ENCODE results near the gene EFNA1.

DNA sequence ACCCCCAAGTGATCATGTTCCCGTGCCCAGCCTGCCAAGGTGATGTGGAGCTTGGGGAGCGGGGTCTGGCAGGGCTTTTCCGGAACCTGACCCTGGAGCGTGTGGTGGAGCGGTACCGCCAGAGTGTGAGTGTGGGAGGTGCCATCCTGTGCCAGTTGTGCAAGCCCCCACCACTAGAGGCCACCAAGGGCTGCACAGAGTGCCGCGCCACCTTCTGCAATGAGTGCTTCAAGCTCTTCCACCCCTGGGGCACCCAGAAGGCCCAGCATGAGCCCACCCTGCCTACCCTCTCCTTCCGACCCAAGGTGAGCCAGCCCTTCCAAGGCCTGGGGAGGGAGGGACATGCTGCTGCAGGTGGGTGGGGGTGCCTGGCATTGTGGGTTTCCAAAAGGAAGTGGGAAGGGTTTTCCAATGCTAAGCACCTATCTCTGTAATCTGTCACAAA lies 48.3 kb downstream of the EFNA1 start:
- TF ChIP-seq ESRRA (CRISPR knock-in tag; IDR thresholded peaks at IDR 0.05; ENCODE audit: borderline replicate concordance) = no peak
- TF ChIP-seq, protein P1, sequence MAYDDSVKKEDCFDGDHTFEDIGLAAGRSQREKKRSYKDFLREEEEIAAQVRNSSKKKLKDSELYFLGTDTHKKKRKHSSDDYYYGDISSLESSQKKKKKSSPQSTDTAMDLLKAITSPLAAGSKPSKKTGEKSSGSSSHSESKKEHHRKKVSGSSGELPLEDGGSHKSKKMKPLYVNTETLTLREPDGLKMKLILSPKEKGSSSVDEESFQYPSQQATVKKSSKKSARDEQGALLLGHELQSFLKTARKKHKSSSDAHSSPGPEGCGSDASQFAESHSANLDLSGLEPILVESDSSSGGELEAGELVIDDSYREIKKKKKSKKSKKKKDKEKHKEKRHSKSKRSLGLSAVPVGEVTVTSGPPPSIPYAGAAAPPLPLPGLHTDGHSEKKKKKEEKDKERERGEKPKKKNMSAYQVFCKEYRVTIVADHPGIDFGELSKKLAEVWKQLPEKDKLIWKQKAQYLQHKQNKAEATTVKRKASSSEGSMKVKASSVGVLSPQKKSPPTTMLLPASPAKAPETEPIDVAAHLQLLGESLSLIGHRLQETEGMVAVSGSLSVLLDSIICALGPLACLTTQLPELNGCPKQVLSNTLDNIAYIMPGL (CRISPR knock-in tag; IDR thresholded peaks at IDR 0.05) = no peak
- TF ChIP-seq ZNF317 (CRISPR knock-in tag; IDR thresholded peaks at IDR 0.05; ENCODE audit: borderline replicate concordance, low read depth) = no peak
- no peak for TF ChIP-seq SMAD3 (CRISPR knock-in tag; IDR thresholded peaks at IDR 0.05; ENCODE audit: borderline replicate concordance)
- TF ChIP-seq, protein P2, sequence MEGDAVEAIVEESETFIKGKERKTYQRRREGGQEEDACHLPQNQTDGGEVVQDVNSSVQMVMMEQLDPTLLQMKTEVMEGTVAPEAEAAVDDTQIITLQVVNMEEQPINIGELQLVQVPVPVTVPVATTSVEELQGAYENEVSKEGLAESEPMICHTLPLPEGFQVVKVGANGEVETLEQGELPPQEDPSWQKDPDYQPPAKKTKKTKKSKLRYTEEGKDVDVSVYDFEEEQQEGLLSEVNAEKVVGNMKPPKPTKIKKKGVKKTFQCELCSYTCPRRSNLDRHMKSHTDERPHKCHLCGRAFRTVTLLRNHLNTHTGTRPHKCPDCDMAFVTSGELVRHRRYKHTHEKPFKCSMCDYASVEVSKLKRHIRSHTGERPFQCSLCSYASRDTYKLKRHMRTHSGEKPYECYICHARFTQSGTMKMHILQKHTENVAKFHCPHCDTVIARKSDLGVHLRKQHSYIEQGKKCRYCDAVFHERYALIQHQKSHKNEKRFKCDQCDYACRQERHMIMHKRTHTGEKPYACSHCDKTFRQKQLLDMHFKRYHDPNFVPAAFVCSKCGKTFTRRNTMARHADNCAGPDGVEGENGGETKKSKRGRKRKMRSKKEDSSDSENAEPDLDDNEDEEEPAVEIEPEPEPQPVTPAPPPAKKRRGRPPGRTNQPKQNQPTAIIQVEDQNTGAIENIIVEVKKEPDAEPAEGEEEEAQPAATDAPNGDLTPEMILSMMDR (IDR thresholded peaks at IDR 0.05) = no peak
- TF ChIP-seq, protein P3, sequence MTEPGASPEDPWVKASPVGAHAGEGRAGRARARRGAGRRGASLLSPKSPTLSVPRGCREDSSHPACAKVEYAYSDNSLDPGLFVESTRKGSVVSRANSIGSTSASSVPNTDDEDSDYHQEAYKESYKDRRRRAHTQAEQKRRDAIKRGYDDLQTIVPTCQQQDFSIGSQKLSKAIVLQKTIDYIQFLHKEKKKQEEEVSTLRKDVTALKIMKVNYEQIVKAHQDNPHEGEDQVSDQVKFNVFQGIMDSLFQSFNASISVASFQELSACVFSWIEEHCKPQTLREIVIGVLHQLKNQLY (CRISPR knock-in tag; IDR thresholded peaks at IDR 0.05) = no peak
- TF ChIP-seq EMX1 (CRISPR knock-in tag; IDR thresholded peaks at IDR 0.05) = no peak
- TF ChIP-seq ETV6 (CRISPR knock-in tag; IDR thresholded peaks at IDR 0.05) = no peak
- TF ChIP-seq ZNF138 (CRISPR knock-in tag; conservative IDR thresholded peaks at IDR 0.05) = no peak
- TF ChIP-seq ZNF219 (CRISPR knock-in tag; IDR thresholded peaks at IDR 0.05; ENCODE audit: borderline replicate concordance) = no peak

Data from WTC11 (cell line).